K562 (cell line): ENCODE data around the gene LIN9. TPM values are rescaled to one million over a fixed set of nuclear protein-coding genes. Genes with fewer than 3 reads are reported as not detected.

Experiments used
- ATAC-seq: fragments of 200-7000 bp; cut with Tn5 transposase; 3 replicates; pipeline ENCODE4 v1.9.1; 2020; ENCODE audit warnings: moderate library complexity
- BruUV-seq: library from RNA; stranded (reverse); fragments of 400-500 nt; replicated peaks from 2 replicates; lab custom pipeline; 2021; lab: Mats Ljungman, UMichigan
- CTCF ChIA-PET: fragments of 300-600 bp; formaldehyde crosslinking; extraction: SDS; loops from one replicate; lab custom pipeline; 2021; ENCODE audit warnings: low intra/inter-chr PET ratio; lab: Yijun Ruan, JAX
- POLR2A ChIA-PET: fragments of 300-600, 350-650 bp; sonication (Branson Sonifier 250); formaldehyde crosslinking; extraction: SDS; loops from one replicate; lab custom pipeline; 2021; ENCODE audit warnings: antibody characterized with exemption, inconsistent platforms; lab: Yijun Ruan, JAX
- DNase-seq, 4 experiments: peaks; one replicate each; pipeline versions ENCODE4 v3.0.0 to v3.0.0-alpha.2; 2011 to 2018; ENCODE audit warnings: low spot score in 3 of 4, mixed read lengths in 3 of 4; ENCODE audit errors: extremely low read depth in 1 of 4
- FAIRE-seq: peaks from 2 replicates; lab custom pipeline; 2011; peaks lifted over from hg19 to GRCh38; lab: Jason Lieb, UNC
- H2AFZ ChIP-seq: 2 replicates; pipeline ENCODE4 v1.6.0; 2011; ENCODE audit warnings: low read depth, low read length, control low read depth, inconsistent platforms
- H3K27ac ChIP-seq: fragments of 200-600 bp; 3 replicates; pipeline ENCODE4 v1.8.0; 2011; ENCODE audit warnings: low read depth, mild to moderate bottlenecking, control low read depth, inconsistent platforms, low read length, moderate library complexity, mixed read lengths; ENCODE audit errors: extremely low read depth
- H3K27me3 ChIP-seq, 2 experiments: fragments of 300-600 bp in 1 of 2; 2 replicates in 1 of 2; 3 replicates in 1 of 2; pipeline versions ENCODE4 v1.6.0 to v1.8.0; 2011; ENCODE audit warnings: inconsistent platforms in 2 of 2, low read length in 2 of 2, mild to moderate bottlenecking in 1 of 2, mixed read lengths in 1 of 2, moderate library complexity in 1 of 2; ENCODE audit not compliant: control insufficient read depth in 2 of 2, insufficient read depth in 2 of 2
- H3K36me3 ChIP-seq: fragments of 300-600 bp; 3 replicates; pipeline ENCODE4 v1.8.0; 2011; ENCODE audit warnings: mild to moderate bottlenecking, low read length, inconsistent platforms; ENCODE audit not compliant: control insufficient read depth, insufficient read depth
- H3K4me1 ChIP-seq, 2 experiments: fragments of 200-600 bp in 1 of 2; replicated peaks in 1 of 2; 2 replicates in 1 of 2; 3 replicates in 1 of 2; pipeline versions ENCODE4 v1.5.1 to v1.8.0; 2011; ENCODE audit warnings: inconsistent platforms in 2 of 2, low read length in 2 of 2, mild to moderate bottlenecking in 1 of 2, mixed read lengths in 1 of 2, moderate library complexity in 1 of 2; ENCODE audit not compliant: control insufficient read depth in 2 of 2, insufficient read depth in 2 of 2
- H3K4me2 ChIP-seq: 2 replicates; pipeline ENCODE4 v1.6.1; 2011; ENCODE audit warnings: low read length, control low read depth, inconsistent platforms, mixed read lengths; ENCODE audit not compliant: insufficient read depth
- H3K4me3 ChIP-seq: fragments of 200-600 bp; sonication (generic), shearing (Covaris generic); 2 replicates; pipeline ENCODE4 v1.5.1; 2016; ENCODE audit warnings: control low read depth, inconsistent platforms
- H3K79me2 ChIP-seq: fragments of 200-600 bp; 3 replicates; pipeline ENCODE4 v1.8.0; 2011; ENCODE audit warnings: low read length, inconsistent platforms; ENCODE audit not compliant: control insufficient read depth, insufficient read depth
- H3K9ac ChIP-seq, 2 experiments: 2 replicates each; pipeline versions ENCODE4 v1.6.0 to v1.6.1; 2011; ENCODE audit warnings: low read depth in 2 of 2, low read length in 2 of 2, control low read depth in 1 of 2, inconsistent platforms in 1 of 2, mild to moderate bottlenecking in 1 of 2, mixed read lengths in 1 of 2; ENCODE audit not compliant: insufficient read depth in 1 of 2
- H3K9me1 ChIP-seq: one replicate; pipeline ENCODE4 v1.6.0; 2011; ENCODE audit warnings: inconsistent platforms, mild to moderate bottlenecking, low read length, moderate library complexity; ENCODE audit not compliant: control insufficient read depth, insufficient read depth
- H3K9me3 ChIP-seq: replicated peaks from 2 replicates; pipeline ENCODE4 v1.5.1; 2011; ENCODE audit warnings: low read depth, low read length, inconsistent platforms; ENCODE audit not compliant: control insufficient read depth, insufficient read depth
- H4K20me1 ChIP-seq: replicated peaks from 2 replicates; pipeline ENCODE4 v1.6.1; 2011; ENCODE audit warnings: low read length, inconsistent platforms, mixed read lengths; ENCODE audit not compliant: control insufficient read depth, insufficient read depth
- HMG20A ChIP-seq: fragments of 450-650 bp; formaldehyde crosslinking; conservative IDR thresholded peaks from 2 replicates; pipeline ENCODE4 v1.4.0; 2020; ENCODE audit warnings: mild to moderate bottlenecking, mixed read lengths
- NFYB ChIP-seq: IDR thresholded peaks from 2 replicates; pipeline ENCODE4 v1.6.1; 2011; ENCODE audit warnings: mild to moderate bottlenecking, moderate library complexity; ENCODE audit not compliant: insufficient read length; ENCODE audit errors: extremely low read depth
- PHF20 ChIP-seq: fragments of 450-650 bp; IDR thresholded peaks from 2 replicates; pipeline ENCODE4 v1.6.1; 2018; ENCODE audit not compliant: partially characterized antibody
- POLR2B ChIP-seq: fragments of 450-650 bp; IDR thresholded peaks from 2 replicates; pipeline ENCODE4 v1.6.1; 2018; ENCODE audit warnings: low read depth; ENCODE audit not compliant: partially characterized antibody
- RFX1 ChIP-seq: fragments of 450-650 bp; IDR thresholded peaks from 2 replicates; pipeline ENCODE4 v1.6.1; 2016; ENCODE audit warnings: mild to moderate bottlenecking, moderate library complexity
- SIX5 ChIP-seq, 2 experiments: IDR thresholded peaks; 2 replicates each; pipeline ENCODE4 v1.6.1; 2011; ENCODE audit warnings: low read length in 2 of 2, borderline replicate concordance in 1 of 2, low read depth in 1 of 2, mild to moderate bottlenecking in 1 of 2, moderate library complexity in 1 of 2; ENCODE audit not compliant: insufficient read depth in 1 of 2
- ZC3H11A ChIP-seq: IDR thresholded peaks from 2 replicates; pipeline ENCODE4 v1.6.1; 2012; ENCODE audit warnings: low read depth, low read length, improper control_type of control experiment
- ZFP1 ChIP-seq: fragments of 450-650 bp; formaldehyde crosslinking; IDR thresholded peaks from 2 replicates; pipeline ENCODE4 v1.4.0; 2020; ENCODE audit warnings: mild to moderate bottlenecking, mixed read lengths
- ZFP30 ChIP-seq: fragments of 250-450 bp; sonication (Bioruptor Pico); IDR thresholded peaks from 2 replicates; pipeline ENCODE4 v1.8.0; 2022; ENCODE audit warnings: moderate library complexity, mild to moderate bottlenecking, inconsistent platforms, borderline replicate concordance
- ZNF311 ChIP-seq: fragments of 250-450 bp; sonication (Bioruptor Pico); IDR thresholded peaks from 2 replicates; pipeline ENCODE4 v1.4.0; 2020; ENCODE audit warnings: mild to moderate bottlenecking, moderate library complexity
- ZNF696 ChIP-seq: fragments of 250-450 bp; sonication (Bioruptor Pico); conservative IDR thresholded peaks from 2 replicates; pipeline ENCODE4 v1.4.0; 2020; ENCODE audit warnings: mild to moderate bottlenecking, moderate library complexity
- ZNF766 ChIP-seq: fragments of 200-800 bp; sonication (Bioruptor generic); conservative IDR thresholded peaks from 2 replicates; pipeline ENCODE4 v1.6.1; 2016; ENCODE audit warnings: missing genetic modification characterization, missing compliant biosample characterization
- ZNF780A ChIP-seq: fragments of 250-450 bp; sonication (Bioruptor Pico); IDR thresholded peaks from 2 replicates; pipeline ENCODE4 v1.5.0; 2021; ENCODE audit warnings: mild to moderate bottlenecking
- ZSCAN32 ChIP-seq: fragments of 450-650 bp; formaldehyde crosslinking; IDR thresholded peaks from 2 replicates; pipeline ENCODE4 v1.4.0; 2020; ENCODE audit warnings: mild to moderate bottlenecking, moderate library complexity
- WGBS: fragments of 100-300 bp; shearing (Covaris generic); methylation state at CpG from one replicate; pipeline ENCODE4 v1.1.6; 2016; ENCODE audit warnings: low coverage, mixed read lengths; ENCODE audit not compliant: insufficient coverage; ENCODE audit errors: missing lambda C conversion rate; 5-methylcytosine and 5-hydroxymethylcytosine counted together
- in situ Hi-C: fragments of 300-500 bp; cut with MboI; formaldehyde crosslinking; loops from 4 replicates; pipeline ENCODE4 v1.15.0; 2018; ENCODE audit warnings: inconsistent platforms, mixed read lengths
- intact Hi-C: fragments of 100-400 bp; cut with micrococcal nuclease; formaldehyde crosslinking; loops from 2 replicates; pipeline ENCODE4 v1.14.2; 2022
- polyA plus RNA-seq, 8 experiments: library from polyadenylated mRNA; depleted of rRNA in 4 of 8; stranded (reverse) in 5 of 8; unstranded in 3 of 8; fragments of >200 nt; fragmentation: Nextera tagmentation in 2 of 8; fragmentation: Illumina TruSeq in 1 of 8; extraction: Ambion mirVana in 2 of 8; extraction: Trizol in 1 of 8; gene quantifications; 2 replicates each; pipeline versions ENCODE4 v1.2.1 to v1.2.3, GENCODE V29; 2011 to 2014; ENCODE audit warnings: inconsistent platforms in 1 of 8, missing spikeins in 1 of 8
- total RNA-seq, 7 experiments: library from RNA; depleted of rRNA in 6 of 7; stranded (reverse); fragments of >200 nt in 6 of 7; fragmentation: Illumina TruSeq in 2 of 7; extraction: Trizol in 2 of 7; gene quantifications; 2 replicates each; pipeline versions ENCODE4 v1.2.1 to v1.2.3, GENCODE V29; 2011 to 2021; ENCODE audit warnings: low replicate concordance in 1 of 7
- TF ChIP-seq, protein P1 (sequence below): fragments of 200-800 bp; sonication (Bioruptor generic); IDR thresholded peaks from 2 replicates; pipeline ENCODE4 v1.6.1; 2016; ENCODE audit warnings: missing genetic modification characterization, missing compliant biosample characterization
- TF ChIP-seq, protein P2 (sequence below): fragments of 250-450 bp; sonication (Bioruptor Pico); IDR thresholded peaks from 2 replicates; pipeline ENCODE4 v1.8.0; 2021; ENCODE audit warnings: mild to moderate bottlenecking, moderate library complexity

LIN9 gene
- total and polyA plus RNA-seq, 9 of the 15 experiments (the other 6 are each of a cell fraction or from before 2014, with no cell fraction given), result 18.8 to 33.0 (median 25.5) TPM

DNA sequence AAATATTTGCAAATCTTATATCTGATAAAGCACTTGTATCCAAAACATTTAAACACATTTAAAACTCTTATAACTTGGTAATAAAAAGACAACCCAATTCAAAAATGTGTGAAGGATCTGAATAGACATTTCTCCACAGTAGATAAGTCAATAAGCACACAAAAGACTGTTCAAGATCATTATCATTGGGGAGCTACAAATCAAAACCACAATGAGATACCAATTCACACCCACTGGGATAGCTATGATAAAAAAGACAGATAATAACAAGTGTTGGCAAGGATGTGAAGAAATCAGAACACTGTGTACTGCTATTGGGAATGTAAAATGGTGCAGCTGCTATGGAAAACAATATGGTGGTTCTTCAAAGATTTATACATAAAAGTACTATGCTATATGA is 5.1 kb upstream of the LIN9 start (continued):
- TF ChIP-seq SIX5 (IDR thresholded peaks at IDR 0.05; ENCODE audit: borderline replicate concordance in 1 of 2, insufficient read depth in 1 of 2, low read depth in 1 of 2, low read length in 2 of 2), result no peak
- TF ChIP-seq, all 486 proteins: peak for 7

DNA sequence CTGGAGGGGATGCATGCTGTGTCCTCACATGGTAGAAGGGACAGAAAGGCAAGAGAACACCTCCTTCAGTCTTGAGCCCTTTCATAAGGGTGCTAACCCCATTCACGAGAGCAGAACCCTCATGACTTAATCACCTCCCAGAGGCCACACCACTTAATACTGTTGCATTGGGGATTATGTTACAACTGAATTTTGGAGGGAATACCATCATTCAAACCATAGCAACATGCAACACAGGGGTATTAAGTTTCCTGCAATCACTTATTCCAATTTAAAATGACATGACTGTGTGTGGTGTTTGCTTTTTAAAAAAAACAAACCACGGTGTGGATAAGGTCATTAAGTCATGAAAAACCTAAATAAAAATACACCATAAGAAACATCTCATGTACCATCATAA is 3.1 kb upstream of the LIN9 start:
- POLR2A ChIA-PET, result interaction anchor here (1.4 kb wide), 1 partner anchor 201 kb away, joined by 3 read pairs; no protein-coding TSS in a partner anchor
- Histone ChIP-seq H3K79me2 (peaks cover 27% of the 10 kb centered on the region), H3K9me3 (no peaks in the 10 kb centered on the region), H3K9me1 (no peaks in the 10 kb centered on the region), H3K4me1 (peaks cover 21 to 22% of the 10 kb centered on the region in 2 experiments), H3K9ac (no peak overlapping the region), H3K36me3 (no peaks in the 10 kb centered on the region), H3K27ac (no peak overlapping the region), H2AFZ (peak overlapping the region; percentile 1; the same call in 1 of the 2 replicates), H4K20me1 (no peaks in the 10 kb centered on the region), H3K4me2 (no peak overlapping the region), H3K4me3 (no peak overlapping the region), H3K27me3 (no peaks in the 10 kb centered on the region; a peak in 1 of 5 replicates)
- intact Hi-C loops, result no loop called here
- ATAC-seq (no peak), FAIRE-seq (no peak), DNase-seq (no peak)
- BruUV-seq, result no TSS peak
- in situ Hi-C loops, result no loop called here
- 59% methylated on average over 2 of the region's 2 CpGs for WGBS
- CTCF ChIA-PET, result no interaction called here
- TF ChIP-seq POLR2B (no peak), ZSCAN32 (CRISPR knock-in tag) (no peak), RFX1 (no peak), ZNF780A (CRISPR knock-in tag) (no peak), ZFP30 (CRISPR knock-in tag) (no peak), ZC3H11A (no peak), PHF20 (no peak), ZNF766 (no peak), NFYB (no peak), ZNF311 (CRISPR knock-in tag) (no peak), ZFP1 (CRISPR knock-in tag) (no peak), HMG20A (CRISPR knock-in tag) (no peak), ZNF696 (CRISPR knock-in tag) (no peak)
- TF ChIP-seq, protein P1, sequence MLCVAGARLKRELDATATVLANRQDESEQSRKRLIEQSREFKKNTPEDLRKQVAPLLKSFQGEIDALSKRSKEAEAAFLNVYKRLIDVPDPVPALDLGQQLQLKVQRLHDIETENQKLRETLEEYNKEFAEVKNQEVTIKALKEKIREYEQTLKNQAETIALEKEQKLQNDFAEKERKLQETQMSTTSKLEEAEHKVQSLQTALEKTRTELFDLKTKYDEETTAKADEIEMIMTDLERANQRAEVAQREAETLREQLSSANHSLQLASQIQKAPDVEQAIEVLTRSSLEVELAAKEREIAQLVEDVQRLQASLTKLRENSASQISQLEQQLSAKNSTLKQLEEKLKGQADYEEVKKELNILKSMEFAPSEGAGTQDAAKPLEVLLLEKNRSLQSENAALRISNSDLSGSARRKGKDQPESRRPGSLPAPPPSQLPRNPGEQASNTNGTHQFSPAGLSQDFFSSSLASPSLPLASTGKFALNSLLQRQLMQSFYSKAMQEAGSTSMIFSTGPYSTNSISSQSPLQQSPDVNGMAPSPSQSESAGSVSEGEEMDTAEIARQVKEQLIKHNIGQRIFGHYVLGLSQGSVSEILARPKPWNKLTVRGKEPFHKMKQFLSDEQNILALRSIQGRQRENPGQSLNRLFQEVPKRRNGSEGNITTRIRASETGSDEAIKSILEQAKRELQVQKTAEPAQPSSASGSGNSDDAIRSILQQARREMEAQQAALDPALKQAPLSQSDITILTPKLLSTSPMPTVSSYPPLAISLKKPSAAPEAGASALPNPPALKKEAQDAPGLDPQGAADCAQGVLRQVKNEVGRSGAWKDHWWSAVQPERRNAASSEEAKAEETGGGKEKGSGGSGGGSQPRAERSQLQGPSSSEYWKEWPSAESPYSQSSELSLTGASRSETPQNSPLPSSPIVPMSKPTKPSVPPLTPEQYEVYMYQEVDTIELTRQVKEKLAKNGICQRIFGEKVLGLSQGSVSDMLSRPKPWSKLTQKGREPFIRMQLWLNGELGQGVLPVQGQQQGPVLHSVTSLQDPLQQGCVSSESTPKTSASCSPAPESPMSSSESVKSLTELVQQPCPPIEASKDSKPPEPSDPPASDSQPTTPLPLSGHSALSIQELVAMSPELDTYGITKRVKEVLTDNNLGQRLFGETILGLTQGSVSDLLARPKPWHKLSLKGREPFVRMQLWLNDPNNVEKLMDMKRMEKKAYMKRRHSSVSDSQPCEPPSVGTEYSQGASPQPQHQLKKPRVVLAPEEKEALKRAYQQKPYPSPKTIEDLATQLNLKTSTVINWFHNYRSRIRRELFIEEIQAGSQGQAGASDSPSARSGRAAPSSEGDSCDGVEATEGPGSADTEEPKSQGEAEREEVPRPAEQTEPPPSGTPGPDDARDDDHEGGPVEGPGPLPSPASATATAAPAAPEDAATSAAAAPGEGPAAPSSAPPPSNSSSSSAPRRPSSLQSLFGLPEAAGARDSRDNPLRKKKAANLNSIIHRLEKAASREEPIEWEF (CRISPR knock-in tag), result no peak
- TF ChIP-seq, protein P2, sequence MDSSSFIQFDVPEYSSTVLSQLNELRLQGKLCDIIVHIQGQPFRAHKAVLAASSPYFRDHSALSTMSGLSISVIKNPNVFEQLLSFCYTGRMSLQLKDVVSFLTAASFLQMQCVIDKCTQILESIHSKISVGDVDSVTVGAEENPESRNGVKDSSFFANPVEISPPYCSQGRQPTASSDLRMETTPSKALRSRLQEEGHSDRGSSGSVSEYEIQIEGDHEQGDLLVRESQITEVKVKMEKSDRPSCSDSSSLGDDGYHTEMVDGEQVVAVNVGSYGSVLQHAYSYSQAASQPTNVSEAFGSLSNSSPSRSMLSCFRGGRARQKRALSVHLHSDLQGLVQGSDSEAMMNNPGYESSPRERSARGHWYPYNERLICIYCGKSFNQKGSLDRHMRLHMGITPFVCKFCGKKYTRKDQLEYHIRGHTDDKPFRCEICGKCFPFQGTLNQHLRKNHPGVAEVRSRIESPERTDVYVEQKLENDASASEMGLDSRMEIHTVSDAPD (CRISPR knock-in tag), result no peak
